ENCODE results near the gene SCN10A. TPM values are rescaled to one million over a fixed set of nuclear protein-coding genes. Genes with fewer than 3 reads are reported as not detected.
A peak's percentile ranks its signal among the peaks of the same experiment; 100 is the strongest.

Gene SCN10A
- total and polyA plus RNA-seq, 7 experiments from 2014 or later = not detected

DNA sequence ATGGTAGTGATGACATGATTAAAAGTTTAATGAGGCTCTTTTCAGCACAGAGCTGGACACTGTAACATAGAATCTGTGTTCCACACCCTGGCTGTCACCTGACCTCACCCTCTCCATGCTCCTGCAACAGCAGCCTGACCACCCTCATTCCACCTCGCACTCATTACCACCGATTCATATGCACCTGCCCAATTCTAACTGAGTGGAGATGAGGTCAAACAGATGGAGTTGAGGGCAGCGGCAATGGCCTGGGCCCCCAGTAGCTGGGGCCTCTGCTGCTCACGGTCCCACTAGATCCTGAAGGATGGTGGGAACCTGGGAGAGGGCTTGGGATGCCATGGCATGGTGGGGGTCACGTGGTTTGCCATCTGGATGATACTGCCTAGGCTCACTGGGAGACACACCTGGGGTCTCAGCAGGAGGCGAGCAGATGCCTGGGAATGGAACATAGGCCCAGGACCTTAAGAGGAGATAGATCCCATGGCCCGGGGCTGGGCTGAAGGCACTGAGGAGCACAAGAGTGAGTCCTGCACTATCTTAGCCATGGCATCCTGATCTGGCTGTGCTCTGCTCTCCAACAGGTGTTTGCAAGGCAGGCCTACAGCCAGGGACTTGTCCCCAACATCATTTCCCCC, 167.9 kb downstream of the SCN10A start:
- Histone ChIP-seq H3K9me3 (ENCODE audit: control insufficient read depth in 2 of 3, low read length in 3 of 3) (no peaks in the 10 kb centered on the region), H3K27me3 (ENCODE audit: control insufficient read depth in 2 of 2, insufficient read depth in 2 of 2, low read length in 2 of 2) (peaks cover 10 to 11% of the 10 kb centered on the region in 2 donors), H3K36me3 (ENCODE audit: control insufficient read depth in 2 of 3, insufficient read depth in 3 of 3, low read length in 3 of 3) (no peaks in the 10 kb centered on the region), H3K27ac (ENCODE audit: low read depth, low read length) (no peak overlapping the region), H3K4me3 (ENCODE audit: low read length) (no peak overlapping the region), H3K4me1 (ENCODE audit: control insufficient read depth in 2 of 2, insufficient read depth in 2 of 2, low read length in 2 of 2) (peaks cover 5 to 6% of the 10 kb centered on the region in 2 donors)
- Mint-ChIP-seq H3K4me3 (peak overlapping the region in 9 of 10 donors; percentile 72 to 86 (median 81)), H3K4me1 (peaks cover 0 to 8% (median 5%) of the 10 kb centered on the region in 7 donors), H3K27me3 (peaks cover 5 to 9% (median 6%) of the 10 kb centered on the region in 5 donors), H3K36me3 (no peaks in the 10 kb centered on the region), H3K9me3 (peaks cover 0 to 3% (median 0%) of the 10 kb centered on the region in 11 donors), H3K27ac (no peak overlapping the region)
- ChIA-PET CTCF (interaction anchor here (2.2 kb wide), 1 partner anchor 127 kb away, joined by 9 read pairs; no protein-coding TSS in a partner anchor), POLR2A (no interaction called here)
- intact Hi-C loops (cut with micrococcal nuclease) = loop anchor here in 1 of 2 donors (5.0 kb wide), 2 partner anchors 194 to 404 kb away; partner anchors contain the start of genes SCN11A and WDR48
- ATAC-seq (no peak), DNase-seq (peak in 1 of 9 donors; percentile 8)

DNA sequence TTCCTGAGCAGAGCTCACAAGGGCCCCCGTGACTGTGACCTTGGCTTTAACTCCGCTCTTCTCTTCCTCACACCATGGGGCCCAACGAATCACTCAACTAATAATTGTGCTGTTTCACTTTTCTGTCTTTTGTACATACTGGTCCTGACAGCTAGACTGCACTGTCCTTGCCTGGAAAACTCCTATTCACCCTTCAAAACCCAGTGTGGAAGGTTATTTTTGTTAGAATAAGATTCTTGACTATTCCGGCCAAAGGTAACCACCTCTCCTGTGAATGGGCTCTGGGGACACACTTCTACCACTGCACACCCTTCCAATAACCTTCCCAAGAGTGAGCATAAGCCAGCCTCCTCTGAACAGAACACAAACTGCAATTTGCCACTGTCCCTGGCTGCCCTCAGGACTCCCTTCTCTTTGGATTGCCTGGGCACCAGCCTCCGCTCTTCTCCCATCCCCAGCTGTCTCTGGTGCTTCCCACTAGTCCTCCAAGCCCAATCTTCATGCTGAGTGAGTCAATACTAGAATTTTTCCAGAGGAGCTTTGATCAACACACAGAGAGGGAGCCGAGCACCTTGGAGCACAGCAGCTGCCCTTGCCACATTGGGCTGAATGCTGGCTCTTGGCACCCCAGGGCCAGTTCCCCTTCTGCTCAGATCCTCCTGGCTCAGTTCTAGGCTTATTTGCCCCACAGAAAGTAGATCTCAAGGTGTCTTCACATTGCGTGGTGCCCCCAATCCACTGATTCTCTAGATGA, 168.6 kb downstream of the SCN10A start:
- peaks cover 2 to 5% (median 3%) of the 10 kb centered on the region in 5 donors for H3K27me3 Mint-ChIP-seq
- H3K9me3 ChIP-seq (ENCODE audit: control insufficient read depth in 2 of 3, low read length in 3 of 3) = no peaks in the 10 kb centered on the region
- H3K4me1 Mint-ChIP-seq = peaks cover 0 to 7% (median 5%) of the 10 kb centered on the region in 7 donors
- DNase-seq (peak in 1 of 9 donors; percentile 12), ATAC-seq (no peak)
- H3K36me3 Mint-ChIP-seq = no peaks in the 10 kb centered on the region
- ChIA-PET POLR2A (interaction anchor here (1.4 kb wide), 1 partner anchor 151 kb away, joined by 7 read pairs; the partner anchor contains the start of gene EXOG), CTCF (interaction anchor here (1.1 to 2.2 kb wide), 2 partner anchors 52 to 126 kb away, joined by 5 to 9 read pairs; no protein-coding TSS in a partner anchor)
- no peak overlapping the region for H3K27ac ChIP-seq (ENCODE audit: low read depth, low read length)
- H3K27ac Mint-ChIP-seq = no peak overlapping the region
- intact Hi-C loops (cut with micrococcal nuclease) = loop anchor here in 1 of 2 donors (2.0 to 5.0 kb wide), 3 partner anchors 195 to 405 kb away; partner anchors contain the start of genes SCN11A and WDR48
- H3K4me3 Mint-ChIP-seq = no peak overlapping the region
- H3K36me3 ChIP-seq (ENCODE audit: control insufficient read depth in 2 of 3, insufficient read depth in 3 of 3, low read length in 3 of 3) = no peaks in the 10 kb centered on the region
- H3K4me1 ChIP-seq (ENCODE audit: control insufficient read depth in 2 of 2, insufficient read depth in 2 of 2, low read length in 2 of 2) = peaks cover 5 to 6% of the 10 kb centered on the region in 2 donors
- H3K9me3 Mint-ChIP-seq = peaks cover 0 to 2% (median 0%) of the 10 kb centered on the region in 11 donors
- no peak overlapping the region for H3K4me3 ChIP-seq (ENCODE audit: low read length)
- H3K27me3 ChIP-seq (ENCODE audit: control insufficient read depth in 2 of 2, insufficient read depth in 2 of 2, low read length in 2 of 2) = peaks cover 10 to 11% of the 10 kb centered on the region in 2 donors

Other genes with a start within 250 kb of the SCN10A start
- gene SCN5A, start 166.5 kb downstream of the SCN10A start, total RNA-seq = under 1 TPM in 2 of 5 experiments, not detected in 3; 0.05 to 0.59 TPM
- not detected for gene SCN5A, start 166.5 kb downstream of the SCN10A start, polyA plus RNA-seq
- under 1 TPM; 0.07 to 0.32 (median 0.19) TPM for gene SCN11A, start 235.7 kb upstream of the SCN10A start, total RNA-seq
- not detected for gene SCN11A, start 235.7 kb upstream of the SCN10A start, polyA plus RNA-seq
- gene WDR48, start 235.8 kb upstream of the SCN10A start, total RNA-seq = 10 to 100 TPM; 46.7 to 97.7 (median 68.0) TPM
- 10 to 100 TPM; 37.5 to 46.6 TPM for gene WDR48, start 235.8 kb upstream of the SCN10A start, polyA plus RNA-seq

Measured in naive thymus-derived CD4-positive, alpha-beta T cell (primary cell).